ENCODE measurements around the gene ZNF283. TPM values are rescaled to one million over a fixed set of nuclear protein-coding genes. Genes with fewer than 3 reads are reported as not detected.

Gene ZNF283
- total RNA-seq (2011; cell fraction: chromatin; rRNA removed; ENCODE audit: low replicate concordance): 18.2 and 43.1 TPM in 2 replicates
- total RNA-seq (2011; cell fraction: nucleolus; rRNA removed): 15.0 and 16.3 TPM in 2 replicates
- total RNA-seq (2011; cell fraction: nucleoplasm; rRNA removed): 19.9 and 37.9 TPM in 2 replicates
- total RNA-seq (2014; rRNA removed) (7.9 TPM in 2 replicates), total RNA-seq (2014; rRNA removed; fragmentation: Illumina TruSeq; extraction: Trizol) (19.5 and 21.3 TPM in 2 replicates), total RNA-seq (2015; rRNA removed; fragmentation: Illumina TruSeq; extraction: Trizol) (11.3 and 14.0 TPM in 2 replicates), total RNA-seq (2021) (10.3 and 10.7 TPM in 2 replicates), polyA plus RNA-seq (2011; rRNA removed) (7.3 and 9.8 TPM in 2 replicates), polyA plus RNA-seq (2014; fragmentation: Illumina TruSeq; extraction: Trizol) (6.2 and 7.0 TPM in 2 replicates), polyA plus RNA-seq (2014; fragmentation: Nextera tagmentation; extraction: Ambion mirVana) (10 to 100 TPM in 1 of 2 experiments, 1 to 10 TPM in 1; 6.0 to 11.1 TPM), polyA plus RNA-seq (2014; rRNA removed) (7.2 and 9.4 TPM in 2 replicates), polyA minus RNA-seq (2011; rRNA and poly(A)+ RNA removed) (21.0 and 25.4 TPM in 2 replicates), Bru-seq, nascent RNA (percentile 74 among the genes with signal in this experiment), BruChase-seq, experiment 1, labeled RNA remaining after a 2-hour chase (percentile 80 among the genes with signal in this experiment), BruChase-seq, experiment 2, labeled RNA remaining after a 6-hour chase (percentile 77 among the genes with signal in this experiment)
- polyA plus RNA-seq (2011; cell fraction: cytosol; rRNA removed): 0.78 and 2.6 TPM in 2 replicates
- 7.9 and 12.9 TPM in 2 replicates for polyA plus RNA-seq (2011; cell fraction: nucleus; rRNA removed)
- 5.7 and 5.8 TPM in 2 replicates for polyA plus RNA-seq (2012)
- 4.3 and 6.1 TPM in 2 replicates for polyA minus RNA-seq (2011; cell fraction: cytosol; rRNA and poly(A)+ RNA removed)
- polyA minus RNA-seq (2011; cell fraction: nucleus; rRNA and poly(A)+ RNA removed): 12.8 and 28.8 TPM in 2 replicates
- long read RNA-seq, experiment 1, partial matches to known transcripts: 3 of 37 reads
- long read RNA-seq, experiment 1, other reads (novel, unspliced or antisense): 33 of 37 reads
- long read RNA-seq, experiment 2, partial matches to known transcripts: 2 of 9 reads
- long read RNA-seq, experiment 2, other reads (novel, unspliced or antisense): 6 of 9 reads
- long read RNA-seq, experiment 3, partial matches to known transcripts: 0 of 6 reads
- long read RNA-seq, experiment 3, other reads (novel, unspliced or antisense): 5 of 6 reads

- 24% methylated on average over 45 of the region's 46 CpGs for WGBS (ENCODE audit: insufficient coverage, low coverage, missing lambda C conversion rate)
- peak within 1 kb of the TSS; percentile 75 for H3K27ac ChIP-seq (ENCODE audit: extremely low read depth, low read depth, low read length)
- intact Hi-C loops (cut with micrococcal nuclease): no loop called here
- BruUV-seq (replicated peaks): no TSS peak
- in situ Hi-C loops (cut with MboI): no loop called here
- peaks cover 10% of the 10 kb centered on the region; the same call in 2 of the 3 replicates for H3K79me2 ChIP-seq (ENCODE audit: control insufficient read depth, insufficient read depth, low read length)
- ATAC-seq (peak; percentile 99), FAIRE-seq (peak; percentile 97), DNase-seq (ENCODE audit: extremely low read depth in 1 of 4, low spot score in 3 of 4) (peak; percentile 86 to 95 (median 89))
- H3K27me3 ChIP-seq (ENCODE audit: control insufficient read depth in 2 of 2, insufficient read depth in 2 of 2, low read length in 2 of 2): no peaks in the 10 kb centered on the region
- no peaks in the 10 kb centered on the region for H3K4me1 ChIP-seq (replicated peaks in 1 of 2; ENCODE audit: control insufficient read depth in 2 of 2, insufficient read depth in 2 of 2, low read length in 2 of 2)
- H3K9ac ChIP-seq (ENCODE audit: insufficient read depth in 1 of 2, low read depth in 2 of 2, low read length in 2 of 2): peak within 1 kb of the TSS; percentile 75 to 93
- H4K20me1 ChIP-seq (replicated peaks; ENCODE audit: control insufficient read depth, insufficient read depth, low read length): no peaks in the 10 kb centered on the region
- POLR2A ChIA-PET: interaction anchor here (0.6 to 1.0 kb wide), 4 partner anchors 17 to 919 kb away, joined by 3 to 4 read pairs (median 3); no protein-coding TSS in a partner anchor
- H2AFZ ChIP-seq (ENCODE audit: low read depth, low read length): peak within 1 kb of the TSS; percentile 91
- H3K4me3 ChIP-seq: peak within 1 kb of the TSS; percentile 66
- no peaks in the 10 kb centered on the region for H3K9me1 ChIP-seq (ENCODE audit: control insufficient read depth, insufficient read depth, low read length)
- peaks cover 21% of the 10 kb centered on the region for H3K36me3 ChIP-seq (ENCODE audit: control insufficient read depth, insufficient read depth, low read length)
- H3K4me2 ChIP-seq (ENCODE audit: insufficient read depth, low read length): peak within 1 kb of the TSS; percentile 97
- CTCF ChIA-PET (ENCODE audit: low intra/inter-chr PET ratio): no interaction called here
- peaks cover 5% of the 10 kb centered on the region; the same call in 1 of the 2 replicates for H3K9me3 ChIP-seq (replicated peaks; ENCODE audit: control insufficient read depth, insufficient read depth, low read depth, low read length)
- TF ChIP-seq ZNF175 (CRISPR knock-in tag; IDR thresholded peaks at IDR 0.05; ENCODE audit: low read depth) (peak; percentile 47), ZNF764 (CRISPR knock-in tag; IDR thresholded peaks at IDR 0.05; ENCODE audit: low read depth) (no peak), FOXK2 (conservative IDR thresholded peaks at IDR 0.05 in 1 of 2, IDR thresholded peaks at IDR 0.05 in 1 of 2; ENCODE audit: low read depth in 2 of 2) (peak; percentile 59 to 67; a peak in 3 of 4 replicates), VEZF1 (CRISPR knock-in tag; IDR thresholded peaks at IDR 0.05) (peak; percentile 42; the same call in 1 of the 2 replicates), SAFB (IDR thresholded peaks at IDR 0.05; ENCODE audit: borderline replicate concordance, low read depth, low read length) (no peak; the same call in 1 of the 2 replicates), ZNF143 (CRISPR knock-in tag; IDR thresholded peaks at IDR 0.05) (peak; percentile 89), ZKSCAN1 (IDR thresholded peaks at IDR 0.05; ENCODE audit: low read depth, low read length) (peak; percentile 26; the same call in 1 of the 2 replicates), SMARCA4 (IDR thresholded peaks at IDR 0.05) (no peak), EHMT2 (IDR thresholded peaks at IDR 0.05) (no peak), BCL6 (CRISPR knock-in tag; IDR thresholded peaks at IDR 0.05) (no peak), ZFP36 (IDR thresholded peaks at IDR 0.05; ENCODE audit: low read depth, low read length, partially characterized antibody) (no peak), TBL1XR1 (IDR thresholded peaks at IDR 0.05; ENCODE audit: low read length in 2 of 2) (0 out of 4 replicates have a peak, but pooled peaks of 1 of the 2 experiments have one; percentile 36), BRD9 (IDR thresholded peaks at IDR 0.05; ENCODE audit: low read depth, partially characterized antibody) (no peak), MAZ (CRISPR knock-in tag; conservative IDR thresholded peaks at IDR 0.05 in 1 of 2, IDR thresholded peaks at IDR 0.05 in 1 of 2) (peak; percentile 22 to 55; a peak in 2 of 4 replicates)
Observed at GRCh38 chr19:43826787-43827754, at the start of gene ZNF283. ZNF283 (plus strand) TSS chr19:43827321; CDS start chr19:43833505, 6,184 bp downstream.

Measured in K562 (cell line).